ENCODE data around the gene ZNF692. TPM values are rescaled to one million over a fixed set of nuclear protein-coding genes. Genes with fewer than 3 reads are reported as not detected.

ZNF692 gene
- total and polyA plus RNA-seq, 2 of the 13 experiments (the other 11 are each of a cell fraction or from before 2014, with no cell fraction given), result 27.3 to 45.8 TPM

DNA sequence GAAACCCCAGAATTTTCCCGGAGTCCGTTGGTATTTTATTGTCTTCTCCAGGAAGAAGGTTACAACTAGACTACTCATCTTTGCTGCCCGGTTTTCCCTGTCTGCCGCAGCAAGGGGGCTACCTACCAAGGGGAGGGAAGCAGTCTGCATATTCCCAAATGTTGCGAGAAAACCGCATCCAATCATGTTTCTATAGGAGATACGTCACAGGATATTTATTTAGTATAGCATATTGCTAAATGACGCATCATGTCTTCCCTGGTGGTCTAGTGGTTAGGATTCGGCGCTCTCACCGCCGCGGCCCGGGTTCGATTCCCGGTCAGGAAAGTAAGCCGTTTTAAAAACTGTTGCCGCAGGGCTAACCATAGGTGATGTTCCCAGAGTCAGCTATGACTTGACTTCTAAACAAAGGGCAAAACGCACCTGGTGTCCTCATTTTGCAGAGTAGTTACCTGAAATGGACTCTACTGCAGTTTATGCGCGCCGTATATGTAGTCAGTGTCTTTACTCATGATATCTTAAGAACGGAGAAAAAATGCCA is 15.2 kb upstream of the ZNF692 start (continued):
- TF ChIP-seq, protein P1, sequence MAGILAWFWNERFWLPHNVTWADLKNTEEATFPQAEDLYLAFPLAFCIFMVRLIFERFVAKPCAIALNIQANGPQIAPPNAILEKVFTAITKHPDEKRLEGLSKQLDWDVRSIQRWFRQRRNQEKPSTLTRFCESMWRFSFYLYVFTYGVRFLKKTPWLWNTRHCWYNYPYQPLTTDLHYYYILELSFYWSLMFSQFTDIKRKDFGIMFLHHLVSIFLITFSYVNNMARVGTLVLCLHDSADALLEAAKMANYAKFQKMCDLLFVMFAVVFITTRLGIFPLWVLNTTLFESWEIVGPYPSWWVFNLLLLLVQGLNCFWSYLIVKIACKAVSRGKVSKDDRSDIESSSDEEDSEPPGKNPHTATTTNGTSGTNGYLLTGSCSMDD (CRISPR knock-in tag; IDR thresholded peaks at IDR 0.05), result no peak
- TF ChIP-seq XRCC5 (optimal IDR thresholded peaks at IDR 0.05; ENCODE audit: low read length), result peak; percentile 6
- TF ChIP-seq, protein P2, sequence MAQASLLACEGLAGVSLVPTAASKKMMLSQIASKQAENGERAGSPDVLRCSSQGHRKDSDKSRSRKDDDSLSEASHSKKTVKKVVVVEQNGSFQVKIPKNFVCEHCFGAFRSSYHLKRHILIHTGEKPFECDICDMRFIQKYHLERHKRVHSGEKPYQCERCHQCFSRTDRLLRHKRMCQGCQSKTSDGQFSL (CRISPR knock-in tag; IDR thresholded peaks at IDR 0.05), result peak; percentile 37; the same call in 1 of the 2 replicates
- TF ChIP-seq FOXJ3 (CRISPR knock-in tag; IDR thresholded peaks at IDR 0.05; ENCODE audit: borderline replicate concordance), result peak; percentile 67; the same call in 1 of the 2 replicates
- TF ChIP-seq, protein P3, sequence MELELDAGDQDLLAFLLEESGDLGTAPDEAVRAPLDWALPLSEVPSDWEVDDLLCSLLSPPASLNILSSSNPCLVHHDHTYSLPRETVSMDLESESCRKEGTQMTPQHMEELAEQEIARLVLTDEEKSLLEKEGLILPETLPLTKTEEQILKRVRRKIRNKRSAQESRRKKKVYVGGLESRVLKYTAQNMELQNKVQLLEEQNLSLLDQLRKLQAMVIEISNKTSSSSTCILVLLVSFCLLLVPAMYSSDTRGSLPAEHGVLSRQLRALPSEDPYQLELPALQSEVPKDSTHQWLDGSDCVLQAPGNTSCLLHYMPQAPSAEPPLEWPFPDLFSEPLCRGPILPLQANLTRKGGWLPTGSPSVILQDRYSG (CRISPR knock-in tag; IDR thresholded peaks at IDR 0.05), result no peak
- no peak for TF ChIP-seq ZNF709 (CRISPR knock-in tag; IDR thresholded peaks at IDR 0.05)
- TF ChIP-seq BCL6 (CRISPR knock-in tag; IDR thresholded peaks at IDR 0.05), result no peak
- TF ChIP-seq, protein P4, sequence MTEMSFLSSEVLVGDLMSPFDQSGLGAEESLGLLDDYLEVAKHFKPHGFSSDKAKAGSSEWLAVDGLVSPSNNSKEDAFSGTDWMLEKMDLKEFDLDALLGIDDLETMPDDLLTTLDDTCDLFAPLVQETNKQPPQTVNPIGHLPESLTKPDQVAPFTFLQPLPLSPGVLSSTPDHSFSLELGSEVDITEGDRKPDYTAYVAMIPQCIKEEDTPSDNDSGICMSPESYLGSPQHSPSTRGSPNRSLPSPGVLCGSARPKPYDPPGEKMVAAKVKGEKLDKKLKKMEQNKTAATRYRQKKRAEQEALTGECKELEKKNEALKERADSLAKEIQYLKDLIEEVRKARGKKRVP (CRISPR knock-in tag; IDR thresholded peaks at IDR 0.05), result peak in 1 of 2 experiments; percentile 25; a peak in 2 of 4 replicates
- TF ChIP-seq, protein P5, sequence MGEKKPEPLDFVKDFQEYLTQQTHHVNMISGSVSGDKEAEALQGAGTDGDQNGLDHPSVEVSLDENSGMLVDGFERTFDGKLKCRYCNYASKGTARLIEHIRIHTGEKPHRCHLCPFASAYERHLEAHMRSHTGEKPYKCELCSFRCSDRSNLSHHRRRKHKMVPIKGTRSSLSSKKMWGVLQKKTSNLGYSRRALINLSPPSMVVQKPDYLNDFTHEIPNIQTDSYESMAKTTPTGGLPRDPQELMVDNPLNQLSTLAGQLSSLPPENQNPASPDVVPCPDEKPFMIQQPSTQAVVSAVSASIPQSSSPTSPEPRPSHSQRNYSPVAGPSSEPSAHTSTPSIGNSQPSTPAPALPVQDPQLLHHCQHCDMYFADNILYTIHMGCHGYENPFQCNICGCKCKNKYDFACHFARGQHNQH (CRISPR knock-in tag; IDR thresholded peaks at IDR 0.05), result 0 out of 2 replicates have a peak, but pooled peaks have one; percentile 7
- TF ChIP-seq, protein P6, sequence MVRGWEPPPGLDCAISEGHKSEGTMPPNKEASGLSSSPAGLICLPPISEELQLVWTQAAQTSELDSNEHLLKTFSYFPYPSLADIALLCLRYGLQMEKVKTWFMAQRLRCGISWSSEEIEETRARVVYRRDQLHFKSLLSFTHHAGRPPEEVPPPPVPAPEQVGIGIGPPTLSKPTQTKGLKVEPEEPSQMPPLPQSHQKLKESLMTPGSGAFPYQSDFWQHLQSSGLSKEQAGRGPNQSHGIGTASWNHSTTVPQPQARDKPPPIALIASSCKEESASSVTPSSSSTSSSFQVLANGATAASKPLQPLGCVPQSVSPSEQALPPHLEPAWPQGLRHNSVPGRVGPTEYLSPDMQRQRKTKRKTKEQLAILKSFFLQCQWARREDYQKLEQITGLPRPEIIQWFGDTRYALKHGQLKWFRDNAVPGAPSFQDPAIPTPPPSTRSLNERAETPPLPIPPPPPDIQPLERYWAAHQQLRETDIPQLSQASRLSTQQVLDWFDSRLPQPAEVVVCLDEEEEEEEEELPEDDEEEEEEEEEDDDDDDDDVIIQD (CRISPR knock-in tag; IDR thresholded peaks at IDR 0.05; ENCODE audit: low read depth), result no peak
- TF ChIP-seq ZNF788 (CRISPR knock-in tag; IDR thresholded peaks at IDR 0.05; ENCODE audit: borderline replicate concordance), result no peak
- peak; percentile 91 for TF ChIP-seq MAF1 (CRISPR knock-in tag; IDR thresholded peaks at IDR 0.05; ENCODE audit: borderline replicate concordance)
- TF ChIP-seq HOXA3 (CRISPR knock-in tag; IDR thresholded peaks at IDR 0.05), result peak; percentile 35; the same call in 1 of the 2 replicates
- no peak; the same call in 1 of the 2 replicates for TF ChIP-seq RFXAP (CRISPR knock-in tag; IDR thresholded peaks at IDR 0.05; ENCODE audit: borderline replicate concordance)
- TF ChIP-seq ZFP90 (CRISPR knock-in tag; IDR thresholded peaks at IDR 0.05; ENCODE audit: borderline replicate concordance), result 0 out of 2 replicates have a peak, but pooled peaks have one; percentile 38
- TF ChIP-seq, protein P7, sequence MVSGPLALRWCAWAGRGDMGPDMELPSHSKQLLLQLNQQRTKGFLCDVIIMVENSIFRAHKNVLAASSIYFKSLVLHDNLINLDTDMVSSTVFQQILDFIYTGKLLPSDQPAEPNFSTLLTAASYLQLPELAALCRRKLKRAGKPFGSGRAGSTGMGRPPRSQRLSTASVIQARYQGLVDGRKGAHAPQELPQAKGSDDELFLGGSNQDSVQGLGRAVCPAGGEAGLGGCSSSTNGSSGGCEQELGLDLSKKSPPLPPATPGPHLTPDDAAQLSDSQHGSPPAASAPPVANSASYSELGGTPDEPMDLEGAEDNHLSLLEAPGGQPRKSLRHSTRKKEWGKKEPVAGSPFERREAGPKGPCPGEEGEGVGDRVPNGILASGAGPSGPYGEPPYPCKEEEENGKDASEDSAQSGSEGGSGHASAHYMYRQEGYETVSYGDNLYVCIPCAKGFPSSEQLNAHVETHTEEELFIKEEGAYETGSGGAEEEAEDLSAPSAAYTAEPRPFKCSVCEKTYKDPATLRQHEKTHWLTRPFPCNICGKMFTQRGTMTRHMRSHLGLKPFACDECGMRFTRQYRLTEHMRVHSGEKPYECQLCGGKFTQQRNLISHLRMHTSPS (CRISPR knock-in tag; IDR thresholded peaks at IDR 0.05; ENCODE audit: low read depth), result no peak; the same call in 1 of the 2 replicates
- TF ChIP-seq CAMTA2 (CRISPR knock-in tag; IDR thresholded peaks at IDR 0.05; ENCODE audit: borderline replicate concordance), result no peak
- TF ChIP-seq ZNF263 (CRISPR knock-in tag; IDR thresholded peaks at IDR 0.05), result no peak; the same call in 1 of the 2 replicates
- TF ChIP-seq CEBPG (CRISPR knock-in tag; IDR thresholded peaks at IDR 0.05), result peak; percentile 52; the same call in 1 of the 2 replicates
- no peak for TF ChIP-seq ZNF33A (CRISPR knock-in tag; IDR thresholded peaks at IDR 0.05; ENCODE audit: borderline replicate concordance)
- peak; percentile 94 for TF ChIP-seq CREM (IDR thresholded peaks at IDR 0.05)
- TF ChIP-seq CREM (CRISPR knock-in tag; IDR thresholded peaks at IDR 0.05), result no peak

Data from HepG2 (cell line).